HG03039 (cell line): Measurements from ENCODE around the gene FAM81A.

ENCODE experiments used
- ATAC-seq: cut with Tn5 transposase; IDR thresholded peaks from one replicate; pipeline ENCODE4 v1.9.1; 2021; ENCODE audit warnings: mild to moderate bottlenecking, moderate library complexity; ENCODE audit not compliant: unreplicated experiment

The FAM81A gene

GRCh38 chr15:59571606-59572005 lies 133.6 kb downstream of the FAM81A start:
- ATAC-seq = no peak
